Skeletal muscle cell (primary cell): Measurements from ENCODE around the gene B3GNT9.
A peak's percentile ranks its signal among the peaks of the same experiment; 100 is the strongest.

Experiments
- DNase-seq: peaks from one replicate; pipeline ENCODE4 v3.0.0-alpha.2; 2010; ENCODE audit warnings: low read depth
- H3K4me3 ChIP-seq: 2 replicates; pipeline ENCODE4 v1.5.1; 2011; ENCODE audit warnings: low read depth, mild to moderate bottlenecking, control low read depth, low read length, moderate library complexity

B3GNT9 gene

DNA sequence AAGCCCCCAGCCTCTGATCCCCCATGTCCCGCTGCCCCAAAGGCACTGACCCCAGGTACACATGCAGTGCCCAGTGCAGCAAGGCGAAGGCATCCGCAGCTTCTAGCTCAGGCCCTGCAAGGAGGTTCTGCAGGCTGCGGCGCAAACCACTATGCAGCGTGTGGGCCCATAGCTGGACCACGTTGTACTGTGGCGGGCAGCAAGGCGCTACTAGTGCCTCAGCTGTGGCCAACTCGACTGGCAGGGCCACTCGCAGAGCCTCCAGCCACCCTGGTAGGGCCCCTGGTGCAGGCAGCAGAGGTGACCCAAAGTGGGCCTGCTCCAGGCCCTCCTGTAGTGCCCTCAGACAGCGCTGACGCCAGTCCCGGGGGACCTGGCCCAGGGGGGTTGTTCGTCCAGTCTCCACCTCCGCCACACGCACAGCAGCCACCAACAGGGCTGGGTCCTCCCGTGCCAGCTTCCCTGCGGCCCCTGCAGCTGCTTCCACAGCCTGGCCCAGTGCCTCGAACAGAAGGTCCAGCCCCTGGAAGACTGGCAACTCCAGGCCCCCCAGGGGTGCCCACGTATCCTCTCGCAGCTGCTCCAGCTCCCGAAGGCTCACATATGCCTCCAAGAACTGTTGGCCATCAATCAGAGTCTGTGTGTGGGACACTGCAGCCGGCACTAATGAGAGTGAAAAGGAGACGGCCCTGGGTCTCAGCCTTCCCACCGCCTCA is 36.5 kb upstream of the B3GNT9 start:
- no peak for DNase-seq
- no peak overlapping the region for H3K4me3 ChIP-seq

DNA sequence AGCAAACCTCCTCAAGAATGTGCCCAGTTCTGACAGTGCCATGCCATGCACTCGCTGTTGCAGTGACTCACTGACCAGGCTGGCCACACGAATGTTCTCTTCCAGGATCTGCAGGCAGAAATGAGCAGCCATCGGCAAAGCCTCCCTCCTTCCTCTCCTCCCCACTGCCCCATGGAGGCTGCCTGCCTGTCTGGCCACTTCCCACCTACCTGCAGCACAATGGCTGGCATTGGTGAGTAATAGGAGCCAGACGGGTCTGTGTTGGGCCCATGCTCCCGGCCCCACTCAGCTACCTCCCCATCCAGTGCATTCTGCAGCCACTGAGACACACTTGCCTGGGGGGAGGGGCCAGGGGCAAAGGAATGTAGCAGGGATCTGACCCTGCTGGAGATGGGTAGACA is 35.8 kb upstream of the B3GNT9 start:
- no peak overlapping the region for H3K4me3 ChIP-seq
- no peak for DNase-seq

DNA sequence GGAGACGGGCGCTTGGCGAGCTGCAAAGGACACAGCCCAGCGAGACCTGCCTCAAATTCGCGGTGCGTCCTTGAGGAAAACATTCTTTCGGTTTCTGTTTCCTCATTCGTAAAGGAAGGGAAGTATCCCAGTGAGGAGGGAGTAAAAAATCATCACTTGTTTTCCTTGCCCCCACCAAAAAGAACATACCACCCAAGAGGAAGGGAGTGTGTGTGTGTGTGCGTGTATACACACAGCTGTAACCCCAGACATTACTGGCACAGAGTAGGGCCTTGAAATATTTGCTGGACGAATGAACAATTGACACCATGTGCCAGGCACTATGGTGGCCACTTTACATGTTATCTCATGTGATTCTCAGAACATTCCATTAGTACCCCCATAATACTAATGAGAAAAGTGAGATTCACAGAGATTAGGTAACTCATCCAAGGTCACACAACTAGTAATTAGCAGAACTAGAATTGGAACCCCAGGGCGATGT is 34.9 kb upstream of the B3GNT9 start:
- H3K4me3 ChIP-seq: peak overlapping the region; percentile 17
- no peak for DNase-seq

DNA sequence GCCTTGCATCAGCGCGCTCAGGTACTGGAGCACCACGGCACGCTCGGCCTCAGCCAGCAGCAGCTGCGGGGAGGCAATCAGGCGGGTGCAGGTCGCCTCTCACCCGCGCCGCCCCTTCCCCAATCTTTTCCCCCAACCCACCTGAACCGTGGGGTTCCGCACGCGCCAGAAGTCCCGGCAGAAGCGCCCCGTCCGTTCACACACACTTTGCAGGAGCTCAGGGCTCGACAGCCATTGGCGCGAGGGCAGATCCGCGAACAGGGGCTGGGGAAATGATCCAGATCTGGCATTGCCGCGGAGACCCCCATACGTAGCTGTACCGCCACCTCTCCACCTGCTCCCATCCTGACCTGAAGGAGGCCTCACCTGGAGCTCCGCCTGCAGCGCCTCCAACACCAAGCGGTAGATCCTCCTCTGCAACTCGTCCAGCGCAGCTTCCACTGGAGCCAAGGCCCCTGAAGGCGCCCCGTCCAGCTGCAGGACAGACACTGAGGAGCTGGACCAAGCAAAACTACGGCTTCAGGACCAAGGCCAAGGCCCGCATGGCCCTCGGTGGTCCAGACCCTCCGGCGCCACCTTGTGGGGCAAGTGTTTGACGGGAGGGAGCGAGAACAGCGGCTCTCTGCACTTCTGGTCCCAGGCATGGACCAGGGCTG is 34.3 kb upstream of the B3GNT9 start:
- peak overlapping the region; percentile 74 for H3K4me3 ChIP-seq
- peak; percentile 71 for DNase-seq

DNA sequence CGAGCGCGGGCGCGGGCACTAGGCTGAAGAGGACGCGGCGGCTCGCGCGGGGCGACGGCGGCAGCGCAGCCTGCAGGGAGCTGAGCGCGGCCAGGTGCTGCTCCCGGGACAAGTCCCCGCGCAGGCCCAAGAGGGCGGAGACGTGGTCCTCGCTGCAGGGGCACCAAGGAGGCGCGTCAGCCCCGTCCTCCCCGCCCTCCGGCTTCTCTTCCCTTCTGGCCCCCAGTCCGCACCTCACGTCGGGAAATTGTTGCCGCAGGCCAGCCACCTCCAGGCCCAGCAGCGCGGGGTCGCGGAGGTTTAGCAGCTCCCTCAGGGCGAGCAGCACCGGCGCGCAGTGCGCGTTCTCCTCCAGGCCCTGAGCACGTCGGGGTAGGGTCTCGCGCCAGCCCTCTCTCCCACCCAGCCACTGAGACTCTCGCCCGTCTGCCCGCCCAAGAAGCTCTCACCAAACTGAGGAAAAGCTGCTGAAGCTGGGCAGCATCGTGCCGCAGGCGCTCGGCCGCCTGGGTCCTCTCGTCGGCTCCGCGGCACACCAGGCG is 33.7 kb upstream of the B3GNT9 start:
- DNase-seq: no peak
- peak overlapping the region; percentile 74 for H3K4me3 ChIP-seq

DNA sequence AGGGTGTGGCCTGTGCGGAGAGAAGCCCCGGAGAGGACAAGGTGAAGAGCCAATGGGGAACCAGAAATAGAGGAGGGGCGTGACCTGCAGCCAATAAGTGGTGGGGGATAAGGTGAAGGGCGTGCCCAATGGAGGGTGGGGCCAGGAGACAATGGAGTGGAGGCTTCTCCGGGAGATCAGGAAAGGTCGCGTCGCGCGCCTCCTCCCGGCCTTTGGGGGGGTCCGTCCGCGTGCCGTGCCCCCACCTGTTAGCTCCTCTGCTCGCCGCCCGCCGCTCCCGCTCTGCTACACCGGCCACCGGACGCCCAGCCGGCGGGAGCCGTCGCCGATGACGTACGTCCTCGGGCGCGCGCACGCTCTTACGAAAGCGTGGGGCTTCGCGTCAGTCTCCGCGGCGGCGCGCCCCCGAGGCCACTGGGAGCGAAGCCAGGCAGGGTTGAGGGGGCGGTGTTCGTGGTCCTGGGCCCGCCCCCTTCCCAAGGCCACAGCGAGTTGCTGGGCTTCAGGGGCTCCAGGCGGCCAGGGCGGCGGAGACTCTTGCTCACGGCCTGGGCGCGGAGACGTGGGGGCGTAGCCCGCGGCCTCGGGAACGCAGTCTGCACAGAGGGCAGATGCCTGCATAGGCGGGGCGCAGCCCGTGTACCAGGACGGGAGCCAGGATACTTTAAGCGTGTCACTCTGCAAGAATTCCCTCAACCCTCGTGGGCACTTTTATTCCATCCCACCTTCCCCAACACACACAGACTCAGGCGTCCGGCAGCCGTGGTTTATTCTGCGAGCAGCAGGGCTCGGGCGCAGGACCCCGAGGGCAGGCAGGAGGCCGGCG is 33.0 kb upstream of the B3GNT9 start, which contains the start of gene MATCAP1:
Gene MATCAP1, minus strand, starts transcription at position 337 of the 826 bp plus-strand sequence. CDS start 3,353 bp downstream, outside the sequence.
- DNase-seq: peak; percentile 95
- H3K4me3 ChIP-seq: peak within 1 kb of the TSS; percentile 74

DNA sequence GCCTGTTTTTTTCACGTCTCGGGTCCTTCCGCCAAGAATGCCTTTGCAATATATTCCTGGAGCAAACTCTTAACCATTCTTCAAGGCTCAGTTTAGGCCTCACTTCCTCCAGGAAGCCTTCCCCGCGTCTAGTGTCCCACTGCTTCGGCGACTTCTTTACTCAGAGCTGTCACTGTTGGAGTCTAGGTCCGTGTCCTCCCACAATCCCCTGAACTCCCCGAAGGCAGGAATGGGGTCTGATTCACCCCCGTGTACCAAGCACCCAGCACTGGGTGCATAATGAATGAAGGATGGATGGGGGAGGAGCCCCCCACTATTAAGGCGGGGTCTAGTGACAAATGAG is 32.5 kb upstream of the B3GNT9 start:
- no peak for DNase-seq
- H3K4me3 ChIP-seq: peak overlapping the region; percentile 74

DNA sequence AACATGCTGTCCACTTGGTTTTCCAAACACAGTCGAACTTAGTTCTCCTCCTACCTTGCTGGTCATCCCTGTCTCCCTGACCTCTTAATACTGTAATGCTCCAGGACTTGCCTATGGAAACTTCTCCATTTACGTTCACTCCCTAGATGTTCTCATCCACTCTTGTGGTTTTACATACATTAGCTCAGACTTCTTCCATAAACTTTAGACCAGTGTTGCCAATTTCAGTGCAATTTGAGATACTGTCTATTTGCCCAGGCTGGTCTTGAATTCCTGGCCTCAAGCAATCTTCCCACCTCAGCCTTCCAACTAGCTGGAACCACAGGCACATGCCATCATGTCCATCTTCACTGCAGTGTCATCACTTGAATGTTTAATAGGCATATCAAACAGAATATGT is 31.5 kb upstream of the B3GNT9 start:
- H3K4me3 ChIP-seq: peak overlapping the region; percentile 74
- DNase-seq: no peak

DNA sequence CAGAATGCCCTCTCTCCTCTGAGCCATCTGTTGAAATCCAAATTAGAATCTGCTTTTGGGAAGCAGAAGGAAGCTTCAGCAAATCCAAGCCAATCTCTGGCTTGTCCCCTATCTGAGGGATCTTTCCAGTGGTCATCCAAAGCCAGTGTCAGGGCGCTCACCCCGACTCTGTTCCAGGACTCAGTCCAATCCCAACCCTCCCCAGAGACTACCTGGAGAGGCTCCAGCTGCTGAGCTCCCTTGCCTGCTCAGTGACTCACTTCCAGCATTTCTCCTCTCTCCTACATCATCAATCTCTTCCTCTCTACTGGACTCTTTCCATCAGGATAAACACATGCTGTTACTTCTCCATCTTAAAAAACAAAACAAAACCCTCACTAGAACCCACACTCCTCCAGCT is 30.5 kb upstream of the B3GNT9 start:
- peak; percentile 81 for DNase-seq
- H3K4me3 ChIP-seq: peak overlapping the region; percentile 74

DNA sequence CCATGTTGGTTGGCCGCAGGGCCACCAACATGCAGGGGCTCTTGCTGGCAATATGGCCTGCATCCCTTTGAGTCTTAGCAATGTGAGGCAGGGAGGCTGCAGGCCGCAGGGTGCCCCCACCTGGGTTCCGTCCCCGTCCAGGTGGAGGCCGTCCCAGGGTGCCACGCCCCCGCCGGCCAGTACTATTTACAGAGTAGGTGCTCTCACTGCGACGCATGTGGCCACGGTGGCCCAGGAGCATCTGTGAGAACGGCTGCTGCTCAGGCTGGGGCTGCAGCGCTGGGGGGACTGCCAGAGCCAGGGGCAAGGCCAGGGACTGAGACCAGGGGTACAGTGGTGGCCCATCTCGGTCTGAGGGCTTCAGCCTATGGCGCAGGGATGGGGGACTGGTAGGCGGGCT is 29.4 kb upstream of the B3GNT9 start:
- no peak for DNase-seq
- no peak overlapping the region for H3K4me3 ChIP-seq

DNA sequence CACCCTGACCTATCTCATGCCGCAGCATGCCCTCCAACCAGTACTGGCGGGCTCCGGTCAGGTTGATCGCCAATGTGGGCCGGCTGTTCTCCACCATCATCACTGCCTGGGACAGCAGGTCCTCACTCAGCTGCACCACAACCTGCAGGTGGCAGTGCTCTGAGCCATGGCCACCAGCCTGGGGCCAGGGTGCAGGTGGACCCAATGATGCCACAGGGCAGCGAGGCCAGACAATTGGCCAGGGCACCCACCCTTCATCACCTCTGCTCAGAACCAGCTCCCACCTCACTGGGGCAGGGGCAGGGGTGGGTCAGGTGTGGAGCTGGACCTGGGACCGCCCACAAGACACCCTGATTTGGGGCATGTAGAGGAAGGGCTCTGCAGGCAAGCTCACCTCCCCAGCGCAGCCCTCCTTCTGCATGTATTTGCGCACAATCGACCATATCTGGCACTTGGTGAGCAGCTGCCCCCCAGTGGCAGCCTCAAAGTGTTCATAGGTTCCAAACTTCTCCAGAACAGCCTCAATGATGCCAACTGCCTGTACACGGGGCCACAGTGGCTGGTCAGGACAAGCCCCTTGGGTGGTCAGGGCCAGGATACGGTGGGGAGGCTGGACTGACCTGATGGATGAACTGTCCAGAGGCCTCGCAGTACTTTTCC is 28.8 kb upstream of the B3GNT9 start:
- no peak overlapping the region for H3K4me3 ChIP-seq
- DNase-seq: no peak

DNA sequence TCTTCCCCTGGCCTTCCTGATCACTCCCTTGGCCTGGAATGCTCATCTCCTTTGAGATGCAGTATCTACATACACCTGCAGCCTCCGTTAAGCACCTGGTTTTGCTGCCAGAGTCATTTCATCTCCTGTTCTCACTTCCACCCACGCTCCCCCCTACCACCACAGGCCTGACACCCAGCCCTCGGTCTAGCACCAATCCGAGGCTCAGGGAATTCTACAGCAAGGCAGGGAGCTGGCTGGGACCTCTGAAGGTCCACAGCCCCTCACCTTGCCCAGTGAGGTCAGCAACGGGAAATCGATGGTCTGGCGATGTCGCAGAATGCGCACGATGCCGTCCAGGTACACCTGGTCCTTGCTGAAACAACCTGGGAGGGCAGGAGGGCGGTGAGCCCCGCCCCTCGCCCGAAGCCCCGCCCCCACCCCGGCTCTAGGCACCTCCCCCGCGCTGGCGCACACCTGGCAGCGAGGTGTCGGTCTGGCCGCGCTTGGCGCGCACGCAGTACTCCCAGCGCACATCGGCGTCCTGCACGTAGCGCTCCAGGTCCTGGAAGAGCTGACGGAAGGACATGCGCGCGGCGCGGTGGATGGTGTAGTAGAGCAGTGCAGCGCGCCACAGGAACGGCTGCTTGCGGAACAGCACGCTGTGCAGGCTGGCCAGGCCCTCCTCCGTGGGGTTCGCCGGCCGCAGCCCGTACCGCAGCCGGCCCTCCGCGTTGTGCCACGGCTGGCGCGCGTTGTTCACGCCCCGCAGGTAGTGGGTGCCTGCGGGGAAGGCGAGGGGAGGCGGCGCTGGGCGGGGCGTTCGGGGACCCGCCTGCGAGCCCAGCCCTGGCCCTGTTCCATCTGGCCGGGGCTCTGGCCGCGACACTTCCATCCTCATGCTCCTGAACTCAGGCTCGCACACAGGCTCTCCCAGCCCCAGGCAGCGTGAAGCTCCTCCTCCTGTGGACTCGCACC is 27.2 kb upstream of the B3GNT9 start:
- DNase-seq: no peak
- peak overlapping the region; percentile 25 for H3K4me3 ChIP-seq

DNA sequence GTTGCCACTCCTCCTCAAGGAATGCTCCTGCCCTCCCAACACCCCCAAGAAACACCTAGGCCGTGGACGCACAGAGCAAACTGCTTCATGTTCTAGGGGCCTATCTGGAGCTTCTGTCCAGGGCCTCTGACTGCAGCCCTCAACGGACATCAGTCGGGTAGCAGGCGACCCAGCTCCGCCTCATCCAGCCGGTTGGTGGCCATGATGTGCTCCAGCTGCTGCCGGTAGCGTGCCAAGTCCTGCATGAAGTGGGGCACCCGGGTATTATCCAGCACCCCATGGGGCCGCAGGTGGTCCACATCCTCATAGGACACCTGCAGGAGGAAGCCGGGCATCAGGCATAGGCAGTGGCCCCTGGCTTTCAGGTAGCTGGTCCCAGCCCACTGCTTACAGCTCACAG is 25.9 kb upstream of the B3GNT9 start:
- no peak overlapping the region for H3K4me3 ChIP-seq
- no peak for DNase-seq

DNA sequence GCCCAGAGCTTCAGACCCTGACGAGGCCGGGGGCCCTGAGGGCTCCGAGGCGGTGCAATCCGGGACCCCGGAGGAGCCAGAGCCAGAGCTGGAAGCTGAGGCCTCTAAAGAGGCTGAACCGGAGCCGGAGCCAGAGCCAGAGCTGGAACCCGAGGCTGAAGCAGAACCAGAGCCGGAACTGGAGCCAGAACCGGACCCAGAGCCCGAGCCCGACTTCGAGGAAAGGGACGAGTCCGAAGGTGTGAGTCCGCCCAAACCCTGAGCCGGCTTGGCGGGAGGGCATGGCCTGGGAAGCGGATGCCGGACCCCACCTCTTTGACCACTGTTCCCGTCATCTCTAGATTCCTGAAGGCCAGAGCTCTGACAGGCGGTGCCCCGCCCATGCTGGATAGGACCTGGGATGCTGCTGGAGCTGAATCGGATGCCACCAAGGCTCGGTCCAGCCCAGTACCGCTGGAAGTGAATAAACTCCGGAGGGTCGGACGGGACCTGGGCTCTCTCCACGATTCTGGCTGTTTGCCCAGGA is 24.0 kb upstream of the B3GNT9 start:
- DNase-seq: no peak
- peak overlapping the region; percentile 49 for H3K4me3 ChIP-seq

DNA sequence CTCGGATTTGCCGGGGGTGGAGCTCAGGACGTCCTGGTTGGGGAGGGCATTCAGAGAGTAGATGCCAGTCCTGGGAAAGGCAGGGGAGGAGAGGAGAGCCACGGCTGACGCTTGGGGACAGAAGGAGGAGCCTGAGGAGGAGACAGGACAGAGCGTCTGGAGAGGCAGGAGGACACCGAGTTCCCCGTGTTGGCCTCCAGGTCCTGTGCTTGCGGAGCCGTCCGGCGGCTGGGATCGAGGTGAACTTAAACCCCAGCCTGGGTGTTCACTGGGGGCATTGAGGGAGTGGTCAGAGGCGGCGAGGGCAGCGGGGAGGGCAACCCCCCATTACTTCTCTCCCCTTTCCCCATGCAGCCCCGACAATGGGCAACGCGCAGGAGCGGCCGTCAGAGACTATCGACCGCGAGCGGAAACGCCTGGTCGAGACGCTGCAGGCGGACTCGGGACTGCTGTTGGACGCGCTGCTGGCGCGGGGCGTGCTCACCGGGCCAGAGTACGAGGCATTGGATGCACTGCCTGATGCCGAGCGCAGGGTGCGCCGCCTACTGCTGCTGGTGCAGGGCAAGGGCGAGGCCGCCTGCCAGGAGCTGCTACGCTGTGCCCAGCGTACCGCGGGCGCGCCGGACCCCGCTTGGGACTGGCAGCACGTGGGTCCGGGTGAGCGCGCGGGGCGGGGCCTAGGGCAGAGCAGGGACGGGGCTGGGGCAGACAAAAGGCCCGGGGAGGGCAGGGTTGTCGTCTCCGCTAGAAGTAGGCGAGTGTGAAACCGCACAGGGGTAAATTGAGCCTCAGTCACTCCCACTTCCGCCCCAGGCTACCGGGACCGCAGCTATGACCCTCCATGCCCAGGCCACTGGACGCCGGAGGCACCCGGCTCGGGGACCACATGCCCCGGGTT is 23.3 kb upstream of the B3GNT9 start:
- peak overlapping the region; percentile 49 for H3K4me3 ChIP-seq
- DNase-seq: no peak

DNA sequence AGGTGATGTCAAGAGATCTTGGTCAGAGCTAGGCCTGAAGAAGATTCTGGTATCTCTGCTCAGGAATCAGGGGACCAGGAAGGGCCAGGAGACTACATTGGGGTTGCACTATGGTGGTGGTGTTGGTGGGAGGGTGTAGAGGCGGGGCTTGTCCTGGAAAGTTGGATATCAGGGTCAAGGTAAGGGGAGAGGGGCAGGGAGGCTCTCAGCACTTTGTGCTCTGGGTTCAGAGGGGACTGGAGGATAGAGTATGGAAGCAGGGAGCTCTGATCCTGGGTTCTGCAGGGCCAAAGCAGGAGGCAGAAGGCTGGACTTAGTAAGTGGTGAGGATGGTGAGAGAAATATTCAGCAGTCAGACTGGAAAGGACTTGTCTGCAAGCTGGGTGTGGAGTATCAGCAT is 22.5 kb upstream of the B3GNT9 start:
- peak overlapping the region; percentile 49 for H3K4me3 ChIP-seq
- DNase-seq: no peak

DNA sequence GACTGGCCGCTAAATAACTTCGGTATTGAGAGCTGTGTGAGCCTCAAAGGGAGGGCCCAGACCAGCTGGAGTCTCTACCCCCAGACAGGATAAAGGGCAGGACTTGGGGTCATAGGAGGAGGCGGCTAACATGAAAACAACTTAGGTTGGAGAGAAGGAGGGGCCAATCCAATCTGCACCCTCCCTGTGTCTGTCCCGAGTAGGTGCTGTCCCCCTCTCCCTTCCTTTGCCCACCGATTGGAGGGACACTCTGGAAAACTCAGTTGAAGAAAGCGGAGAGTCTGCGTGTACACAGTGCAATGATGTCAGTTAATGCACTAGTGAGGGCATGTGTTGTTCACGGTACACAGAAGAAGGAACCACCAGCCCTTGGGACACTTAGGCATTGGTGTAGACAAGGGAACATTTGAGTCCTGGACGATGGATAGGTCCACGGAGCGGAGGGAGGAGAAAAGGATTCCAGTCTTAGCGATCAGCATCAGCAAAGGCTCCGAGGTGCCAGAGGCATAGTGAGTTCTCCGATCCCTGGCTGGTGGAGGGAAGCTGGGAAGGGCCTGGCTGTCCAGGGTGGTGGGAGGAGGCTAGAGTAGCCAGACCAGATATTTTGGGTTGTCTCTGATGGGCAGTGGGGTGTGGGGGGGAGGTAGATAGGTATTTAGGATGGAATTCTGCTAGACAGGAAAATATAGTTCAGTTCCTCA is 20.3 kb upstream of the B3GNT9 start:
- H3K4me3 ChIP-seq: peak overlapping the region; percentile 43
- no peak for DNase-seq
